Ascending aorta (tissue), 2 donors: ENCODE data around the gene ANKRD22. TPM values are rescaled to one million over a fixed set of nuclear protein-coding genes. Genes with fewer than 3 reads are reported as not detected.

ENCODE experiments used
- DNase-seq, 2 donors: peaks; one replicate each; pipeline ENCODE4 v3.0.0-alpha.2; 2019; ENCODE audit warnings: low spot score in 2 of 2
- H3K27ac ChIP-seq, 2 donors: fragments of 200-600 bp; sonication (generic); one replicate each; pipeline ENCODE4 v1.5.1; 2016 to 2017; ENCODE audit warnings: mild to moderate bottlenecking in 1 of 2
- H3K27me3 ChIP-seq: fragments of 200-600 bp; sonication (generic); one replicate; pipeline ENCODE4 v1.5.1; 2017
- H3K36me3 ChIP-seq, 2 donors: fragments of 200-600 bp; sonication (generic); one replicate each; pipeline ENCODE4 v1.5.1; 2016
- H3K4me1 ChIP-seq, 2 donors: fragments of 200-600 bp; sonication (generic); one replicate each; pipeline ENCODE4 v1.5.1; 2016 to 2017; ENCODE audit warnings: mild to moderate bottlenecking in 1 of 2
- H3K4me3 ChIP-seq, 2 donors: fragments of 200-600 bp; sonication (generic); one replicate each; pipeline ENCODE4 v1.5.1; 2016 to 2017; ENCODE audit warnings: mild to moderate bottlenecking in 1 of 2
- H3K9me3 ChIP-seq, 2 donors: fragments of 200-600 bp; sonication (generic); one replicate each; pipeline ENCODE4 v1.5.1; 2016
- CTCF ChIP-seq, 3 experiments: fragments of 200-600 bp in 2 of 3; fragments of 450-650 bp in 1 of 3; sonication (generic) in 2 of 3; IDR thresholded peaks; one replicate each; pipeline ENCODE4 v1.5.1; 2016 to 2019; ENCODE audit warnings: antibody characterized with exemption in 3 of 3, mild to moderate bottlenecking in 1 of 3, moderate library complexity in 1 of 3
- intact Hi-C: fragments of 100-400 bp; cut with DNase I; formaldehyde crosslinking; loops from one replicate; pipeline ENCODE4 v1.15.1; 2023
- total RNA-seq: library from RNA; depleted of rRNA; stranded (reverse); fragments of >200 nt; gene quantifications from one replicate; pipeline ENCODE4 v1.1.0, GENCODE V29; 2016

Gene ANKRD22
- total RNA-seq, 1 donor from 2014 or later: not detected

GRCh38 chr10:88802523-88803285, 48.9 kb downstream of the ANKRD22 start, which contains the start of gene LIPM:
Gene LIPM (plus strand): TSS chr10:88802730. CDS start chr10:88802897, 167 bp downstream.
- no peak for TF ChIP-seq CTCF (IDR thresholded peaks at IDR 0.05)
- no peaks in the 10 kb centered on the region for H3K4me1 ChIP-seq
- H3K27me3 ChIP-seq: no peaks in the 10 kb centered on the region
- H3K9me3 ChIP-seq: no peaks in the 10 kb centered on the region
- no peak within 1 kb of the TSS for H3K4me3 ChIP-seq
- no peaks in the 10 kb centered on the region for H3K36me3 ChIP-seq
- intact Hi-C loops: no loop called here
- DNase-seq: no peak
- H3K27ac ChIP-seq: no peak within 1 kb of the TSS

- no peaks in the 10 kb centered on the region for H3K36me3 ChIP-seq
- intact Hi-C loops: no loop called here
- H3K27ac ChIP-seq: no peak overlapping the region
- no peaks in the 10 kb centered on the region for H3K27me3 ChIP-seq
- no peak overlapping the region for H3K4me3 ChIP-seq
- no peaks in the 10 kb centered on the region for H3K4me1 ChIP-seq
- no peaks in the 10 kb centered on the region for H3K9me3 ChIP-seq
- TF ChIP-seq CTCF (IDR thresholded peaks at IDR 0.05): no peak
- no peak for DNase-seq
Observed at GRCh38 chr10:88800152-88801125, 51.2 kb downstream of the ANKRD22 start.

GRCh38 chr10:88794731-88795130, 56.9 kb downstream of the ANKRD22 start:
- H3K27ac ChIP-seq: no peak overlapping the region
- H3K4me1 ChIP-seq: no peaks in the 10 kb centered on the region
- DNase-seq: no peak
- TF ChIP-seq CTCF (IDR thresholded peaks at IDR 0.05): no peak
- H3K9me3 ChIP-seq: no peaks in the 10 kb centered on the region
- H3K4me3 ChIP-seq: no peak overlapping the region
- H3K27me3 ChIP-seq: no peaks in the 10 kb centered on the region
- intact Hi-C loops: no loop called here
- no peaks in the 10 kb centered on the region for H3K36me3 ChIP-seq

- H3K4me1 ChIP-seq: no peaks in the 10 kb centered on the region
- no peak for TF ChIP-seq CTCF (IDR thresholded peaks at IDR 0.05)
- no peak overlapping the region for H3K4me3 ChIP-seq
- H3K36me3 ChIP-seq: no peaks in the 10 kb centered on the region
- no peaks in the 10 kb centered on the region for H3K9me3 ChIP-seq
- H3K27me3 ChIP-seq: no peaks in the 10 kb centered on the region
- intact Hi-C loops: no loop called here
- H3K27ac ChIP-seq: no peak overlapping the region
- no peak for DNase-seq
Observed at GRCh38 chr10:88793712-88794299, 57.8 kb downstream of the ANKRD22 start.

GRCh38 chr10:88792661-88793060, 59.0 kb downstream of the ANKRD22 start:
- Histone ChIP-seq H3K4me1 (no peaks in the 10 kb centered on the region), H3K4me3 (no peak overlapping the region), H3K36me3 (no peaks in the 10 kb centered on the region), H3K27me3 (no peaks in the 10 kb centered on the region), H3K9me3 (no peaks in the 10 kb centered on the region), H3K27ac (no peak overlapping the region)
- no peak for TF ChIP-seq CTCF (IDR thresholded peaks at IDR 0.05)
- peak; percentile 13 to 63 for DNase-seq
- intact Hi-C loops: no loop called here
